IMR-90 (cell line): ENCODE results near the gene SREBF2. TPM values are rescaled to one million over a fixed set of nuclear protein-coding genes. Genes with fewer than 3 reads are reported as not detected.
A peak's percentile ranks its signal among the peaks of the same experiment; 100 is the strongest.

Experiments used
- ATAC-seq: fragments of 200-7000 bp; cut with Tn5 transposase; 2 replicates; pipeline ENCODE4 v1.9.1; 2020; ENCODE audit warnings: low read depth, mild to moderate bottlenecking, moderate library complexity
- BruUV-seq: library from RNA; stranded (reverse); fragments of 400-500 nt; replicated peaks from 2 replicates; lab custom pipeline; 2021; lab: Mats Ljungman, UMichigan
- CTCF ChIA-PET: fragments of 300-600 bp; formaldehyde crosslinking; extraction: SDS; loops from one replicate; lab custom pipeline; 2021; ENCODE audit warnings: antibody characterized with exemption; lab: Yijun Ruan, JAX
- POLR2A ChIA-PET: fragments of 300-600 bp; sonication (Branson Sonifier 250); formaldehyde crosslinking; loops from one replicate; lab custom pipeline; 2022; ENCODE audit warnings: antibody characterized with exemption; ENCODE audit not compliant: unreplicated experiment; lab: Charles Lee
- DNase-seq: peaks from one replicate; pipeline ENCODE4 v3.0.0; 2013
- H2AFZ ChIP-seq: replicated peaks from 2 replicates; pipeline ENCODE3; 2013; ENCODE audit warnings: low read length, mild to moderate bottlenecking; ENCODE audit not compliant: poor library complexity
- H2AK5ac ChIP-seq: 2 replicates; pipeline ENCODE4 v1.6.1; 2013; ENCODE audit warnings: low read depth, low read length, inconsistent platforms
- H2AK9ac ChIP-seq: replicated peaks from 2 replicates; pipeline ENCODE3; 2013; ENCODE audit warnings: mild to moderate bottlenecking, low read depth, low read length, moderate library complexity; ENCODE audit not compliant: poor library complexity
- H2BK120ac ChIP-seq: 2 replicates; pipeline ENCODE4 v1.6.1; 2013; ENCODE audit warnings: low read depth, low read length, inconsistent platforms
- H2BK15ac ChIP-seq: 3 replicates; pipeline ENCODE4 v1.6.1; 2013; ENCODE audit warnings: low read depth, low read length, inconsistent platforms
- H2BK20ac ChIP-seq: 2 replicates; pipeline ENCODE4 v1.6.1; 2013; ENCODE audit warnings: low read depth, mild to moderate bottlenecking, inconsistent platforms, low read length, moderate library complexity
- H2BK5ac ChIP-seq: 2 replicates; pipeline ENCODE4 v1.6.1; 2013; ENCODE audit warnings: mild to moderate bottlenecking, low read depth, low read length, inconsistent platforms; ENCODE audit not compliant: poor library complexity, severe bottlenecking
- H3K14ac ChIP-seq: replicated peaks from 2 replicates; pipeline ENCODE4 v1.6.1; 2013; ENCODE audit warnings: low read depth, low read length, inconsistent platforms
- H3K18ac ChIP-seq: 2 replicates; pipeline ENCODE4 v1.6.1; 2013; ENCODE audit warnings: low read depth, low read length, control low read depth
- H3K23ac ChIP-seq: 2 replicates; pipeline ENCODE4 v1.6.1; 2013; ENCODE audit warnings: low read depth, low read length, inconsistent platforms
- H3K27ac ChIP-seq: 2 replicates; pipeline ENCODE4 v1.5.1; 2013; ENCODE audit warnings: mild to moderate bottlenecking, control low read depth, low read length; ENCODE audit not compliant: insufficient read depth
- H3K27me3 ChIP-seq: 2 replicates; pipeline ENCODE4 v1.6.1; 2013; ENCODE audit warnings: low read length; ENCODE audit not compliant: control insufficient read depth, insufficient read depth
- H3K36me3 ChIP-seq: 2 replicates; pipeline ENCODE4 v1.6.1; 2013; ENCODE audit warnings: low read length, mixed read lengths; ENCODE audit not compliant: control insufficient read depth, insufficient read depth
- H3K4ac ChIP-seq: 2 replicates; pipeline ENCODE4 v1.6.1; 2013; ENCODE audit warnings: low read depth, low read length, inconsistent platforms
- H3K4me1 ChIP-seq: 2 replicates; pipeline ENCODE4 v1.6.1; 2013; ENCODE audit warnings: low read length, mixed read lengths; ENCODE audit not compliant: control insufficient read depth, insufficient read depth
- H3K4me2 ChIP-seq: 2 replicates; pipeline ENCODE4 v1.6.1; 2013; ENCODE audit warnings: low read depth, mild to moderate bottlenecking, control low read depth, low read length, moderate library complexity
- H3K4me3 ChIP-seq: 2 replicates; pipeline ENCODE4 v1.5.1; 2013; ENCODE audit warnings: low read depth, mild to moderate bottlenecking, control low read depth, low read length, moderate library complexity; ENCODE audit not compliant: insufficient read depth
- H3K56ac ChIP-seq: 2 replicates; pipeline ENCODE4 v1.6.1; 2013; ENCODE audit warnings: low read length, inconsistent platforms; ENCODE audit not compliant: insufficient read depth; ENCODE audit errors: extremely low read depth
- H3K79me1 ChIP-seq, 2 experiments: 2 replicates each; pipeline ENCODE4 v1.6.1; 2013; ENCODE audit warnings: low read length in 2 of 2, inconsistent platforms in 1 of 2, low read depth in 1 of 2
- H3K9ac ChIP-seq: 2 replicates; pipeline ENCODE4 v1.6.1; 2013; ENCODE audit warnings: low read depth, low read length, control low read depth
- H3K9me1 ChIP-seq: 2 replicates; pipeline ENCODE4 v1.6.1; 2013; ENCODE audit warnings: low read length, inconsistent platforms; ENCODE audit not compliant: insufficient read depth
- H3K9me3 ChIP-seq: 2 replicates; pipeline ENCODE4 v1.6.1; 2013; ENCODE audit warnings: low read length; ENCODE audit not compliant: control insufficient read depth, insufficient read depth
- H4K20me1 ChIP-seq: 2 replicates; pipeline ENCODE4 v1.6.1; 2013; ENCODE audit warnings: low read length, inconsistent platforms; ENCODE audit not compliant: insufficient read depth
- H4K5ac ChIP-seq: 2 replicates; pipeline ENCODE4 v1.6.1; 2013; ENCODE audit warnings: mild to moderate bottlenecking, low read depth, low read length, control low read depth
- H4K8ac ChIP-seq, 2 experiments: 2 replicates each; pipeline ENCODE4 v1.6.1; 2013; ENCODE audit warnings: low read depth in 2 of 2, low read length in 2 of 2, control low read depth in 1 of 2, inconsistent platforms in 1 of 2
- H4K91ac ChIP-seq: 2 replicates; pipeline ENCODE4 v1.6.1; 2013; ENCODE audit warnings: low read depth, low read length, inconsistent platforms; ENCODE audit not compliant: insufficient read depth
- BHLHE40 ChIP-seq: fragments of 150-350 bp; IDR thresholded peaks from 2 replicates; pipeline ENCODE4 v1.6.1; 2016; ENCODE audit warnings: mild to moderate bottlenecking, low read depth, low read length
- CHD1 ChIP-seq: IDR thresholded peaks from 2 replicates; pipeline ENCODE4 v1.6.1; 2012; ENCODE audit warnings: low read depth, low read length, improper control_type of control experiment
- CTCF ChIP-seq: conservative IDR thresholded peaks from 2 replicates; pipeline ENCODE4 v1.5.1; 2012; ENCODE audit warnings: mild to moderate bottlenecking, low read depth, low read length, improper control_type of control experiment
- MAZ ChIP-seq: IDR thresholded peaks from 2 replicates; pipeline ENCODE4 v1.6.1; 2012; ENCODE audit warnings: low read depth, mild to moderate bottlenecking, low read length, improper control_type of control experiment, moderate library complexity, borderline replicate concordance
- MXI1 ChIP-seq: IDR thresholded peaks from 2 replicates; pipeline ENCODE4 v1.6.1; 2012; ENCODE audit warnings: low read depth, mild to moderate bottlenecking, low read length, moderate library complexity, borderline replicate concordance
- NFE2L2 ChIP-seq: fragments of 150-350 bp; IDR thresholded peaks from 2 replicates; pipeline ENCODE4 v1.6.1; 2016; ENCODE audit warnings: low read depth, mild to moderate bottlenecking, low read length
- POLR2A ChIP-seq: IDR thresholded peaks from 2 replicates; pipeline ENCODE4 v1.6.1; 2012; ENCODE audit warnings: mild to moderate bottlenecking, low read depth, low read length
- RAD21 ChIP-seq: IDR thresholded peaks from 2 replicates; pipeline ENCODE4 v1.6.1; 2012; ENCODE audit warnings: low read length, improper control_type of control experiment
- RFX5 ChIP-seq: IDR thresholded peaks from 2 replicates; pipeline ENCODE4 v1.8.0; 2012; ENCODE audit warnings: low read depth, mild to moderate bottlenecking, low read length, moderate library complexity
- WGBS, 2 experiments: methylation state at CpG; one replicate each; pipeline versions ENCODE4 v1.1.5 to v1.1.7; 2013; ENCODE audit warnings: missing lambda C conversion rate in 2 of 2; ENCODE audit not compliant: insufficient read length in 1 of 2; ENCODE audit errors: extremely low coverage in 2 of 2; 5-methylcytosine and 5-hydroxymethylcytosine counted together
- dilution Hi-C: fragments of 300-500 bp; cut with HindIII; formaldehyde crosslinking; loops from one replicate; pipeline ENCODE4 v1.14.3; 2018; ENCODE audit warnings: low sequenced_read_pairs; ENCODE audit not compliant: unreplicated experiment
- in situ Hi-C: fragments of 300-500 bp; cut with MboI; formaldehyde crosslinking; loops from 3 replicates; pipeline ENCODE4 v1.14.3; 2019; ENCODE audit warnings: low sequenced_read_pairs, inconsistent platforms, mixed read lengths
- intact Hi-C: fragments of 100-400 bp; cut with micrococcal nuclease; formaldehyde crosslinking; loops from 2 replicates; pipeline ENCODE4 v1.10.0; 2022
- polyA plus RNA-seq, 3 experiments: library from polyadenylated mRNA; depleted of rRNA; stranded (reverse); fragments of >200 nt; gene quantifications; 2 replicates each; pipeline ENCODE4 v1.2.3, GENCODE V29; 2012; ENCODE audit warnings: low replicate concordance in 1 of 3
- total RNA-seq: library from RNA; depleted of rRNA; stranded (reverse); fragments of >200 nt; gene quantifications from 2 replicates; pipeline ENCODE4 v1.2.3, GENCODE V29; 2012

SREBF2 gene
- total and polyA plus RNA-seq, 2 of the 4 experiments (the other 2 are of a cell fraction) = 8.1 to 47.4 TPM

GRCh38 chr22:41831383-41831782 is 1.5 kb upstream of the SREBF2 start:
- in situ Hi-C loops = no loop called here
- Histone ChIP-seq H3K9me3 (no peaks in the 10 kb centered on the region), H2AK5ac (peak overlapping the region; percentile 23; the same call in 1 of the 2 replicates), H3K27ac (no peak overlapping the region), H4K5ac (0 out of 2 replicates have a peak overlapping the region, but pooled peaks have one; percentile 12), H2BK120ac (peak overlapping the region; percentile 62; the same call in 1 of the 2 replicates), H3K23ac (peak overlapping the region; percentile 72; the same call in 1 of the 2 replicates), H3K36me3 (peaks cover 3% of the 10 kb centered on the region; the same call in 1 of the 2 replicates), H4K8ac (no peak overlapping the region; a peak in 1 of 4 replicates), H3K4me1 (peaks cover 8% of the 10 kb centered on the region), H3K9ac (no peak overlapping the region), H3K14ac (no peak overlapping the region), H2AFZ (no peak overlapping the region), H3K27me3 (no peaks in the 10 kb centered on the region), H2AK9ac (no peak overlapping the region), H3K79me1 (peaks cover 8 to 31% of the 10 kb centered on the region in 2 experiments; a peak in 3 of 4 replicates), H2BK5ac (no peak overlapping the region), H3K9me1 (no peaks in the 10 kb centered on the region; the same call in 1 of the 2 replicates), H3K56ac (no peak overlapping the region), H2BK20ac (peak overlapping the region; percentile 77; the same call in 1 of the 2 replicates), H3K4me3 (no peak overlapping the region), H4K91ac (peak overlapping the region; percentile 8; the same call in 1 of the 2 replicates), H4K20me1 (peaks cover 13% of the 10 kb centered on the region; the same call in 1 of the 2 replicates), H3K4me2 (no peak overlapping the region), H2BK15ac (no peak overlapping the region; the same call in 2 of the 3 replicates), H3K18ac (no peak overlapping the region), H3K4ac (0 out of 2 replicates have a peak overlapping the region, but pooled peaks have one; percentile 18)
- BruUV-seq = no TSS peak
- ATAC-seq (no peak), DNase-seq (no peak)
- no peak for TF ChIP-seq MAZ
- TF ChIP-seq NFE2L2 = no peak
- TF ChIP-seq CHD1 = no peak
- no peak for TF ChIP-seq CTCF
- TF ChIP-seq RAD21 = no peak
- no peak for TF ChIP-seq MXI1
- no peak for TF ChIP-seq BHLHE40
- TF ChIP-seq RFX5 = no peak
- TF ChIP-seq POLR2A = no peak
- CTCF ChIA-PET = interaction anchor here (0.6 kb wide), 1 partner anchor 423 kb away, joined by 3 read pairs; no protein-coding TSS in a partner anchor
- WGBS, 2 experiments = 70% methylated on average over 6 of the region's 6 CpGs; no CpG with 5 or more reads in 1 of the 2 experiments
- dilution Hi-C loops = no loop called here
- intact Hi-C loops = no loop called here
- POLR2A ChIA-PET = no interaction called here
